ENCODE data around the gene PRRT2.

DNA sequence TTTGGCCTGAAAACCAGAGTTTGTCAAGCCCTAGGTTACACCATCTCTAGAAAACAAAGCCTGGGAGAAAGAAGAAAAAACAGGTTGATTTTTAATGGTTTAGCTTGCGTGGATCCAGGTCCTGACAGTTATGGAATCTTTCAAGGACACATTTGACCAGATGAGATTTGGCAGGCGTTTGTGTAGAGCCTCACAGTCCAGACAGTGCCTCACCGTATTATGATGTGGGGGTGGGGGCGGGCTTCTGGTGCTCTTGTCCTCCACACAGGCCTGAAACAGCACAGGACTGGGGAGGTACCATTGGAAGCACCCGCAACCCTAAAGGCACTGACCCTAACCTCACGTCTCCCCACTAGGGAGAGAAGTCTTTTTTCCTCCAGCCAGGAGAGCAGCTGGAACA is 27.8 kb downstream of the PRRT2 start:
- TF ChIP-seq, protein P1, sequence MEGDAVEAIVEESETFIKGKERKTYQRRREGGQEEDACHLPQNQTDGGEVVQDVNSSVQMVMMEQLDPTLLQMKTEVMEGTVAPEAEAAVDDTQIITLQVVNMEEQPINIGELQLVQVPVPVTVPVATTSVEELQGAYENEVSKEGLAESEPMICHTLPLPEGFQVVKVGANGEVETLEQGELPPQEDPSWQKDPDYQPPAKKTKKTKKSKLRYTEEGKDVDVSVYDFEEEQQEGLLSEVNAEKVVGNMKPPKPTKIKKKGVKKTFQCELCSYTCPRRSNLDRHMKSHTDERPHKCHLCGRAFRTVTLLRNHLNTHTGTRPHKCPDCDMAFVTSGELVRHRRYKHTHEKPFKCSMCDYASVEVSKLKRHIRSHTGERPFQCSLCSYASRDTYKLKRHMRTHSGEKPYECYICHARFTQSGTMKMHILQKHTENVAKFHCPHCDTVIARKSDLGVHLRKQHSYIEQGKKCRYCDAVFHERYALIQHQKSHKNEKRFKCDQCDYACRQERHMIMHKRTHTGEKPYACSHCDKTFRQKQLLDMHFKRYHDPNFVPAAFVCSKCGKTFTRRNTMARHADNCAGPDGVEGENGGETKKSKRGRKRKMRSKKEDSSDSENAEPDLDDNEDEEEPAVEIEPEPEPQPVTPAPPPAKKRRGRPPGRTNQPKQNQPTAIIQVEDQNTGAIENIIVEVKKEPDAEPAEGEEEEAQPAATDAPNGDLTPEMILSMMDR (IDR thresholded peaks at IDR 0.05): no peak
- no peak for TF ChIP-seq POLR2A (IDR thresholded peaks at IDR 0.05)
- TF ChIP-seq EP300 (IDR thresholded peaks at IDR 0.05): no peak
